Ishikawa (cell line): ENCODE data around the gene USP47.

ENCODE experiments used
- CEBPB ChIP-seq: IDR thresholded peaks from 2 replicates; pipeline ENCODE4 v1.6.1; 2012
- CREB1 ChIP-seq: IDR thresholded peaks from 2 replicates; pipeline ENCODE4 v1.6.1; 2012; ENCODE audit warnings: low read depth
- EGR1 ChIP-seq: IDR thresholded peaks from 2 replicates; pipeline ENCODE4 v1.6.1; 2012
- EP300 ChIP-seq: IDR thresholded peaks from 2 replicates; pipeline ENCODE4 v1.6.1; 2012; ENCODE audit warnings: borderline replicate concordance
- FOXM1 ChIP-seq: IDR thresholded peaks from 2 replicates; pipeline ENCODE4 v1.6.1; 2012; ENCODE audit warnings: low read depth, borderline replicate concordance
- NFIC ChIP-seq: IDR thresholded peaks from 2 replicates; pipeline ENCODE4 v1.6.1; 2012
- RAD21 ChIP-seq: IDR thresholded peaks from 2 replicates; pipeline ENCODE4 v1.6.1; 2012; ENCODE audit warnings: low read depth
- TAF1 ChIP-seq: IDR thresholded peaks from 2 replicates; pipeline ENCODE4 v1.6.1; 2012; ENCODE audit warnings: low read depth, mild to moderate bottlenecking
- YY1 ChIP-seq: IDR thresholded peaks from 2 replicates; pipeline ENCODE4 v1.6.1; 2012; ENCODE audit warnings: low read depth
- TF ChIP-seq, protein P1 (sequence below): IDR thresholded peaks from 2 replicates; pipeline ENCODE4 v1.6.1; 2012; ENCODE audit warnings: low read depth, mild to moderate bottlenecking

DNA sequence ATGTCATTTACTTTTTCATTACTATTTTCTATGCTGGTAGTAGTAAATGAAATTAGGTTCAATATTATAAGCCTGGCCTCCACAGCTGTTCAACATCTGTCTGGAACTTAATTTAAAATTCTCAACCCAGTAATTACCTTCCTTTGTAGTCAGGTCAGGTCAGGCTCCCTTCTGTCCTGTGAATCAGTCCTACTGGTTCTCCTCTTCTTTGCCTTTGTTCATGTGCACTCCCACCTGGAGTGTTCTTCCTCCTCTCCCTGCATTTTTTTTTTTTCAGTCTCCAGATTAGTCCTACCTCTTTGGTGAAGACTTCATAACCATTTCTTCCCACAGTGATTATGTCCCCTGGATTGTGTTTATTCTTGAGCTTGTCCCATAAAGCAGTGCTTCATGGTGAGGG lies 98.8 kb downstream of the USP47 start:
- no peak for TF ChIP-seq CEBPB
- TF ChIP-seq CREB1 = no peak
- no peak for TF ChIP-seq EGR1
- TF ChIP-seq EP300 = no peak
- no peak for TF ChIP-seq YY1
- TF ChIP-seq TAF1 = no peak
- TF ChIP-seq RAD21 = no peak
- no peak for TF ChIP-seq FOXM1
- TF ChIP-seq, protein P1, sequence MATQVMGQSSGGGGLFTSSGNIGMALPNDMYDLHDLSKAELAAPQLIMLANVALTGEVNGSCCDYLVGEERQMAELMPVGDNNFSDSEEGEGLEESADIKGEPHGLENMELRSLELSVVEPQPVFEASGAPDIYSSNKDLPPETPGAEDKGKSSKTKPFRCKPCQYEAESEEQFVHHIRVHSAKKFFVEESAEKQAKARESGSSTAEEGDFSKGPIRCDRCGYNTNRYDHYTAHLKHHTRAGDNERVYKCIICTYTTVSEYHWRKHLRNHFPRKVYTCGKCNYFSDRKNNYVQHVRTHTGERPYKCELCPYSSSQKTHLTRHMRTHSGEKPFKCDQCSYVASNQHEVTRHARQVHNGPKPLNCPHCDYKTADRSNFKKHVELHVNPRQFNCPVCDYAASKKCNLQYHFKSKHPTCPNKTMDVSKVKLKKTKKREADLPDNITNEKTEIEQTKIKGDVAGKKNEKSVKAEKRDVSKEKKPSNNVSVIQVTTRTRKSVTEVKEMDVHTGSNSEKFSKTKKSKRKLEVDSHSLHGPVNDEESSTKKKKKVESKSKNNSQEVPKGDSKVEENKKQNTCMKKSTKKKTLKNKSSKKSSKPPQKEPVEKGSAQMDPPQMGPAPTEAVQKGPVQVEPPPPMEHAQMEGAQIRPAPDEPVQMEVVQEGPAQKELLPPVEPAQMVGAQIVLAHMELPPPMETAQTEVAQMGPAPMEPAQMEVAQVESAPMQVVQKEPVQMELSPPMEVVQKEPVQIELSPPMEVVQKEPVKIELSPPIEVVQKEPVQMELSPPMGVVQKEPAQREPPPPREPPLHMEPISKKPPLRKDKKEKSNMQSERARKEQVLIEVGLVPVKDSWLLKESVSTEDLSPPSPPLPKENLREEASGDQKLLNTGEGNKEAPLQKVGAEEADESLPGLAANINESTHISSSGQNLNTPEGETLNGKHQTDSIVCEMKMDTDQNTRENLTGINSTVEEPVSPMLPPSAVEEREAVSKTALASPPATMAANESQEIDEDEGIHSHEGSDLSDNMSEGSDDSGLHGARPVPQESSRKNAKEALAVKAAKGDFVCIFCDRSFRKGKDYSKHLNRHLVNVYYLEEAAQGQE = no peak
- TF ChIP-seq NFIC = no peak
